Islet of Langerhans (tissue), 1 donor: ENCODE results near the gene PDE5A.
"Not testable (repeated sequence)": the region's sequence is repeated elsewhere in the genome, so short reads cannot be mapped to it uniquely, and the experiment has no call there.

Experiments
- FAIRE-seq: peaks from one replicate; lab custom pipeline; 2011; peaks lifted over from hg19 to GRCh38; lab: Jason Lieb, UNC

PDE5A gene

GRCh38 chr4:119646347-119647071 lies 17.9 kb upstream of the PDE5A start:
- FAIRE-seq = no peak

DNA sequence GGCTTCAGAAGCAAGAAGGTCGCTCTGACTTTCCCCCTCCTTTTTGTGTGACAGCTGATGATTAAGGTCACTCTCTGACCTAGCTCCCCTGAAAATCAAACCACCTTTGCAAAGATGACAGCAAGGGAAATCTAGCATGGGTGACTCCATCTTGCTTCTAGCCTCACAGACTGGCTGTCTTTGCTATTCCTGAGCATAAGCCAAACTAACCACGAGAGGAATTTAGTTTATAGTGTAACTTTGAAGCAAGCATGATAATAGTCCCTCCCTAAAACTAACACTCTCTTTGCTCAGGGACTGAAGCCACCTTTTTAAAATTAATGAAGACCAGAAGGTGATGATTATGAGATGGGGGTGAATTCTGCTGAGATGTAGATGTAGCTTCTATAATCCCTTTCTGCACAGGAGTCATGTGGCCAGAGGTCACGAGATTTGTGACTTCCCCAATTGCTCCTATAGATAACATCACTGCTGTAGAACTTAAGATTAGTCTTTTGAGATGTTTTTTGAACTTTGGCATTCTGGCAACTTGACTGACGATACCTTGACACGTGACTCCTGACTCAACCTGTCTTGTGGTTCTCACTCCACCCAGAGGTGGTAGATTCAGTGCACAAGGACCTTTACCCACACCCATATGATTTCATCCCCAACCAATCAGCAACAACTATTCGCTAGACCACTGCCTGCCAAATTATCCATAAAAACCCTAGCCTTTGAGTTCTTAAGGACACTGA lies 14.9 kb upstream of the PDE5A start:
- no peak for FAIRE-seq

- FAIRE-seq = no peak
Observed at GRCh38 chr4:119641765-119642164, 13.2 kb upstream of the PDE5A start.

GRCh38 chr4:119638359-119638758 lies 9.8 kb upstream of the PDE5A start:
- no peak for FAIRE-seq

GRCh38 chr4:119636851-119637250 lies 8.2 kb upstream of the PDE5A start:
- not testable (repeated sequence) for FAIRE-seq

DNA sequence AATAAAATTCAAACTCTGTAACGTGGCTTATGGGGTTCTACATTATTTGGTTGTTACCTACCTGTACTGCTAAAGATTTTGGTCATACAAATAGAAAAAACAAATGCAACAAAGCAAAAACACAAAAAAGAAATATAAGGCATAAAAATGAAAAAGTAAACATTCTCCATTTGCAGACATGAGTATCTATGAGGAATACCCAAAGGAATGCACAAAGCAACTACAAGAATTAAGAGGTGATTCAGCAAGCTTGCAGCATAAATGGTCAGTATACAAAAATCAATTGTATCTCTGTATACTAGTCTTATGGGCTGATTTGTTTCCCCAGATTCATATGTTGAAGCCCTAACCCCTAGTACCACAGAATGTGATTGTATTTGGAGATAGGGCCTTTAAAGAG lies 3.6 kb upstream of the PDE5A start:
- no peak for FAIRE-seq

DNA sequence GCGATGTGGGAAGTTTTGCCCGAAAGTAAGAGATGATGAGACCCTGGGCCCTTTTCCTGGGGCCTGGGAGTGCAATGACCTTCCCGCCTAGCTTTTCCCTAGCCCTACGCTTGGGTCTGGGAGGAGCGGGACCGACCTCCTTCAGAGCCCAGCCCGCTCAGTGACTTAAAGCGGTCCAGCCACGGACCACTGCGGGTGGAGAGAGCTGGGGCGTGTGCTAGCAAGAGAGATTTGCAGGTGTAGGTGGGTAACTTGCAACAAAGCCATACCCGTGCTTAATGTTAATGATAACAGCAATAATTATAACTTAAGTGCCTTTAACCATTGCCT lies 503 bp upstream of the PDE5A start:
- no peak for FAIRE-seq

GRCh38 chr4:119627267-119628255 lies 1.0 kb downstream of the PDE5A start:
- no peak for FAIRE-seq

GRCh38 chr4:119626943-119627266 lies 1.7 kb downstream of the PDE5A start:
- FAIRE-seq = no peak

DNA sequence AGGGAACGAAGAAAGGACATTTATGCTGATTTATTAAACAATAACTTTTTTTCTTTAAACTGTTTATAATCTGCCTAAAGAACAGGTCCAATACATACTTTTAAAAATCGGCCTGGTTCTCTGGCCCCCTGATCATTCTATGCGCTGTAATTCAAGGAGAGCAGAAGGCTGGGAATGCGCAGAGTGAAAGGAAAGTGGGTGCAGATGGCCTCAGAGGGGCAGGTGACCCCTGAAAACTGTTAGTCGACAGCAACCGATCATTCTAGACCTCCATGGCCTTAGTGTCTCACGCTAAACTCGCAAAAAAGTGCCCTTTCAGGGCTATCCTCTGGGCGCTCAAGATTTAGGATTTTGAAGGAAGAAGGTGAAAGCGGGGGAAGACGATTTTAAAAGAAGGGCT lies 2.2 kb downstream of the PDE5A start:
- no peak for FAIRE-seq

GRCh38 chr4:119625761-119626160 lies 2.8 kb downstream of the PDE5A start:
- peak; percentile 88 for FAIRE-seq

- FAIRE-seq = peak; percentile 93
Observed at GRCh38 chr4:119624356-119624755, 4.2 kb downstream of the PDE5A start.

- FAIRE-seq = peak; percentile 74
Observed at GRCh38 chr4:119623025-119623424, 5.6 kb downstream of the PDE5A start.

DNA sequence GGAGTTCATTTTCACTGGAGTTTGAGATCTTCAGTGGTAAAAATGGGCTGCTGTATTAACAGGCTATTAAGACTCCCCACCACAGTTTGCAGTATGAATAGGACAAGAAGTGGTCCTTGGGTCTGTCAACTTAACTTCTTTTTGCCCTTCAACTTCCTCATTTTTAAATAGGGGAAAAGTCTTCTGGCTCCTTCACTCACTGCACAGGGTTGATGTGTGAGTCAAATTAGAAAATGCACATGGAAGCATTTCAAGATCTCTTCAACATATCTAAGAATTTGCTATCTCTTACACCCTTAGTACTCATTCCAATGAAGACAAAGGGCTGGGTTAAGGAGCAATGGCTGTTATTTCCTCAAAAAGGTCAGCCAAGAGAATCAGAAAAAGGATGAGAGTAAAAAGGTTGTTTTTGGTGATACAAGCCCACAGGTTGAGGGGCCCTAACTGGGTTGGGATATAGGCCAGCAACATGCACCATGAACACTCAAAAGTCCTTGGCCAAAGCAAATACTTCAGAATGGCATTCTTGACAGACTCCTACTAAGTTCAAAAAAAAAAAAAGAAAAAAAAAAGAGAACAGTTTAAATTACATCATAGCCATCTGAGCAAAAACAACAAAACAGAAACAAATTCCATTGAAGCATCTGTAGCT lies 13.4 kb downstream of the PDE5A start:
- peak; percentile 5 for FAIRE-seq

GRCh38 chr4:119604266-119604665 lies 24.3 kb downstream of the PDE5A start:
- FAIRE-seq = no peak

- FAIRE-seq = no peak
Observed at GRCh38 chr4:119602366-119602765, 26.2 kb downstream of the PDE5A start.

DNA sequence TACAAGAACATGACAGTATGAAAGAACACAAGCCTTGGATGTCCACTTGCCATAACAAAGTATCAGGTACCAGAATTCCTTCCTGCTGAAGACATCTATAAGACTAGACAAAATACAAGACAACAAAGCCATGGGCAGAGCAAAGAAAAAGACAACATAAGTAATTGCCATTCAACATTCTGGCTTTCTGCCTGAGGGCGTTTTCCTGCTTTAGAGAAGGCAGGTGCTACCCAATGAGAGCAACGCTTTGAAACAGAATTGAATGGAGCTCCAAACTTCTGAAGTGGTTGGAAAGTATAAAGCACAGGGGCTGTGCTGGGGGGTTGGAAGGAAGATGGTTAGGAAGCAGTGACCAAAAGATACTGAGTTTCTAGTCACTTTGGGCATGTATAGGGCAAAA lies 30.1 kb downstream of the PDE5A start:
- no peak for FAIRE-seq

DNA sequence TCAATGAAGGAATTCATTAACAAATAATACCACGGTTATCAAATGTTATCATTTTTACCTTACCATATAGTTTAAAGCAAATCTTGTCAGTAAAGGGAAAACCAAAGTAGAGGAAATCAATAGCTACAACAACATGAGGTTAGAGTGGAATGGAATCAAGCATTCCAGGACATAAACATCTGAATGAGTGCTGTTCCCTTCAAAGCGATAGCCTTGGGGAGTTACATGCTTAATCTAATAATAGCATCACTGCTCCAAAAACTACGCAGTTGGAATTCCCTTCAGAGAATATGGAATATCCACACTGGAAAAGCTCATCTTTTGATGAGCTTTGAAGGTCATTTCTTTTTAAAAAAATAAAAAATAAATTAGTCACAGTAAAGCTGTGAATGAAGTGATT lies 31.2 kb downstream of the PDE5A start:
- no peak for FAIRE-seq

DNA sequence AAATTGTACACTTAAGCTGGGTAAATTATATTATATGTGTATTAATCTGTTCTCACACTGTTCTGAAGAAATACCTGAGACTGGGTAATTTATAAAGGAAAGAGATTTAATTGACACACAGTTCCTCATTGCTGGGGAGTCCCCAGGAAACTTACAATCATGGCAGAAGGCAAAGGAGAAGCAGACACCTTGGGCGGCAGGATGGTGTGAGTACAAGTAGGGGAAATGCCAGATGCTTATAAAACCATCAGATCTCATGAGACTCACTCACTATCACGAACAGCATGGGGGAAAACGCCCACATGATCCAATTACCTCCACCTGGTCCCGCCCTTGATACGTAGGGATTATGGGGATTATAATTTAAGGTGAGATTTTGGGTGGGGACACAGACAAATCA lies 34.9 kb downstream of the PDE5A start:
- no peak for FAIRE-seq

- no peak for FAIRE-seq
Observed at GRCh38 chr4:119592830-119593229, 35.8 kb downstream of the PDE5A start.

DNA sequence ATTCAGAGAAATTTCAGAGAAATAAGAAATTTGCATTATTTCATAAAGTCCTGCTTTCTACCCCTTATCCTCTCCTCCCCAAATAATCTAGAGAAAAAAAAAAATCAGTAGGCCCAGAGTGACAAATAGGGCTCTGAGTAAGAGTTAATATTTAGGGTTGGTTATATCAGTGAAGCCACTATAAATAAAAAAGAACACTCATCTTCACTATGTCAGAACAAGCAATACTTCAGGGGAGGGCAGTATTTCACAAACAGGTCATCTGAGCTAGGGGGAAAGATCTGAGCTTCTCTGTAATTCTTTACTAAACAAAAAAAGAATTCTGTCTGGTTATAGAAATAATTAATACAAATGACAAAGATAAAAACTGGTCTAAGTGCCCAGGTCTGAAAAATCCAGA lies 39.4 kb downstream of the PDE5A start:
- no peak for FAIRE-seq

GRCh38 chr4:119587796-119588195 lies 40.8 kb downstream of the PDE5A start:
- FAIRE-seq = no peak

- no peak for FAIRE-seq
Observed at GRCh38 chr4:119585771-119586170, 42.8 kb downstream of the PDE5A start.
